ENCODE measurements around the gene TRMT11. TPM values are rescaled to one million over a fixed set of nuclear protein-coding genes. Genes with fewer than 3 reads are reported as not detected.
"Not testable (repeated sequence)": the region's sequence is repeated elsewhere in the genome, so short reads cannot be mapped to it uniquely, and the experiment has no call there.

Gene TRMT11
- total and polyA plus RNA-seq, 4 donors, result 13.9 to 34.3 (median 26.7) TPM

GRCh38 chr6:126020305-126021050 lies 34.1 kb downstream of the TRMT11 start:
- WGBS, 2 donors, result 96 to 98% methylated on average over 5 of the region's 5 CpGs

GRCh38 chr6:126023474-126023873 lies 37.1 kb downstream of the TRMT11 start:
- H3K27me3 ChIP-seq (ENCODE audit: control insufficient read depth in 1 of 2, insufficient read depth in 2 of 2, low read length in 1 of 2); H3K36me3 ChIP-seq (ENCODE audit: control insufficient read depth in 1 of 2, insufficient read depth in 2 of 2, low read length in 1 of 2); H3K9me3 ChIP-seq (ENCODE audit: control insufficient read depth, low read length); ATAC-seq (ENCODE audit: low FRiP score); DNase-seq; H3K4me3 ChIP-seq (ENCODE audit: low read length in 2 of 2); H3K4me1 ChIP-seq (ENCODE audit: control insufficient read depth in 1 of 2, insufficient read depth in 2 of 2, low read length in 2 of 2); intact Hi-C loops (cut with DNase I); H3K27ac ChIP-seq (ENCODE audit: low read depth in 1 of 2, low read length in 2 of 2): not testable (repeated sequence)
- 93 to 95% methylated on average over 3 of the region's 3 CpGs for WGBS, 2 donors

More at GRCh38 chr6:126020305-126021050, 34.1 kb downstream of the TRMT11 start:
- DNase-seq (no peak), ATAC-seq (ENCODE audit: low FRiP score) (no peak)
- Histone ChIP-seq H3K4me1 (ENCODE audit: control insufficient read depth in 1 of 2, insufficient read depth in 2 of 2, low read length in 2 of 2) (no peaks in the 10 kb centered on the region), H3K36me3 (ENCODE audit: control insufficient read depth in 1 of 2, insufficient read depth in 2 of 2, low read length in 1 of 2) (peaks cover 0 to 4% of the 10 kb centered on the region in 2 donors), H3K4me3 (ENCODE audit: low read length in 2 of 2) (no peak overlapping the region), H3K27ac (ENCODE audit: low read depth in 1 of 2, low read length in 2 of 2) (no peak overlapping the region), H3K27me3 (ENCODE audit: control insufficient read depth in 1 of 2, insufficient read depth in 2 of 2, low read length in 1 of 2) (no peaks in the 10 kb centered on the region), H3K9me3 (ENCODE audit: control insufficient read depth, low read length) (no peaks in the 10 kb centered on the region)
- intact Hi-C loops (cut with DNase I), result no loop called here

DNA sequence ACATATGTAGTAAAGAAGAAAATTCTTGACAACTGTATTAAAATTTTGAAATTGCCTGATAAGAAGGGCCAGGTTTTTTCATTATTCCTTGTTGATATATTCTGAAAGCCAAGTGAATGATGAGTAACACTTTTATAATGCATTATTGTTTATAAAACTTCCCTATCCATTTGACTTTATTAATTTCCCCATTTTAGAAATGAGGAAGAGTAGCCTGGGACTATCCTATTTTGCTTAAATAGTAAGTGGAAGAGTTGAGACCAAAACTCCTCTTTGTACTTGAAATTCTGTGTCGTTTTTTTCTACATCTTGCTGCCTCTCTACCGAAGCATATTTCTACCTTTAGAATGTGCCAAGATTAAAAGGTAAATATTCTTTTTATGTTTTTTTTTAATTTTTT lies 39.7 kb downstream of the TRMT11 start:
- Histone ChIP-seq H3K4me3 (ENCODE audit: low read length in 2 of 2) (no peak overlapping the region), H3K27me3 (ENCODE audit: control insufficient read depth in 1 of 2, insufficient read depth in 2 of 2, low read length in 1 of 2) (no peaks in the 10 kb centered on the region), H3K4me1 (ENCODE audit: control insufficient read depth in 1 of 2, insufficient read depth in 2 of 2, low read length in 2 of 2) (no peaks in the 10 kb centered on the region), H3K36me3 (ENCODE audit: control insufficient read depth in 1 of 2, insufficient read depth in 2 of 2, low read length in 1 of 2) (peaks cover 0 to 3% of the 10 kb centered on the region in 2 donors), H3K27ac (ENCODE audit: low read depth in 1 of 2, low read length in 2 of 2) (no peak overlapping the region), H3K9me3 (ENCODE audit: control insufficient read depth, low read length) (no peaks in the 10 kb centered on the region)
- 74 to 75% methylated on average over 2 of the region's 2 CpGs for WGBS, 2 donors
- DNase-seq (no peak), ATAC-seq (ENCODE audit: low FRiP score) (no peak)
- intact Hi-C loops (cut with DNase I), result no loop called here

- Histone ChIP-seq H3K4me3 (ENCODE audit: low read length in 2 of 2) (no peak overlapping the region), H3K9me3 (ENCODE audit: control insufficient read depth, low read length) (no peaks in the 10 kb centered on the region), H3K4me1 (ENCODE audit: control insufficient read depth in 1 of 2, insufficient read depth in 2 of 2, low read length in 2 of 2) (no peaks in the 10 kb centered on the region), H3K27me3 (ENCODE audit: control insufficient read depth in 1 of 2, insufficient read depth in 2 of 2, low read length in 1 of 2) (no peaks in the 10 kb centered on the region), H3K36me3 (ENCODE audit: control insufficient read depth in 1 of 2, insufficient read depth in 2 of 2, low read length in 1 of 2) (peaks cover 0 to 2% of the 10 kb centered on the region in 2 donors), H3K27ac (ENCODE audit: low read depth in 1 of 2, low read length in 2 of 2) (no peak overlapping the region)
- intact Hi-C loops (cut with DNase I), result no loop called here
- DNase-seq, result no peak
- no peak for ATAC-seq (ENCODE audit: low FRiP score)
These were observed 41.3 kb downstream of the TRMT11 start for GRCh38 chr6:126027601-126028000.

- no peak for DNase-seq
- 90% methylated on average over 2 of the region's 2 CpGs for WGBS, 2 donors
- no peaks in the 10 kb centered on the region for H3K27me3 ChIP-seq (ENCODE audit: control insufficient read depth in 1 of 2, insufficient read depth in 2 of 2, low read length in 1 of 2)
- H3K27ac ChIP-seq (ENCODE audit: low read depth in 1 of 2, low read length in 2 of 2), result no peak overlapping the region
- H3K9me3 ChIP-seq (ENCODE audit: control insufficient read depth, low read length), result no peaks in the 10 kb centered on the region
- no peaks in the 10 kb centered on the region for H3K4me1 ChIP-seq (ENCODE audit: control insufficient read depth in 1 of 2, insufficient read depth in 2 of 2, low read length in 2 of 2)
- no peak overlapping the region for H3K4me3 ChIP-seq (ENCODE audit: low read length in 2 of 2)
- no peaks in the 10 kb centered on the region for H3K36me3 ChIP-seq (ENCODE audit: control insufficient read depth in 1 of 2, insufficient read depth in 2 of 2, low read length in 1 of 2)
- intact Hi-C loops (cut with DNase I), result loop anchor here in 1 of 2 donors (10.0 kb wide), 2 partner anchors 155 to 315 kb away; partner anchors contain the start of gene CENPW
- no peak for ATAC-seq (ENCODE audit: low FRiP score)
These were observed 43.7 kb downstream of the TRMT11 start for GRCh38 chr6:126030045-126030444.

GRCh38 chr6:126033696-126034095 lies 47.4 kb downstream of the TRMT11 start:
- no peak overlapping the region for H3K27ac ChIP-seq (ENCODE audit: low read depth in 1 of 2, low read length in 2 of 2)

DNA sequence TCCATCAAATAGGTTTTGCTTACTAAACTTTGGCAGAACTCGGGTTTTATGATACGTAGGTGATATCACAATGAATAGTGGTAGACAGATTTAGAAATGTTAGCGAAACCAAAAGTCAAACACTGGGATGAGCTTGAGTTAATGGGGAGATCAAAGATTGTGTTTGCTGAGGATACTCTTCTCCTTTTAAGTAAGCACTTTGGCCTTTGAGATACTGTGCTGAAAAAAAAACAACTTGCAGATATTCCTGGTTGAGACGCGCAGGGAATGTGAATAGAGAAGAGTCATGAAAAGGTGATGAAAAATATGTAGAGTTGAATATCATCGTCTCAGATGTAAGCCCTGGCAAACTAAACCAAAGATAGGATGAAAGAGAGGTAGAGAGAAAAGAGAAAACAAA lies 48.3 kb downstream of the TRMT11 start:
- intact Hi-C loops (cut with DNase I), result loop anchor here in 1 of 2 donors (5.0 to 10.0 kb wide), 3 partner anchors 78 to 310 kb away; partner anchors contain the start of gene CENPW
- H3K27me3 ChIP-seq (ENCODE audit: control insufficient read depth in 1 of 2, insufficient read depth in 2 of 2, low read length in 1 of 2), result no peaks in the 10 kb centered on the region
- no peak overlapping the region for H3K27ac ChIP-seq (ENCODE audit: low read depth in 1 of 2, low read length in 2 of 2)
- no peak overlapping the region for H3K4me3 ChIP-seq (ENCODE audit: low read length in 2 of 2)
- H3K4me1 ChIP-seq (ENCODE audit: control insufficient read depth in 1 of 2, insufficient read depth in 2 of 2, low read length in 2 of 2), result no peaks in the 10 kb centered on the region
- H3K36me3 ChIP-seq (ENCODE audit: control insufficient read depth in 1 of 2, insufficient read depth in 2 of 2, low read length in 1 of 2), result peaks cover 0 to 2% of the 10 kb centered on the region in 2 donors
- H3K9me3 ChIP-seq (ENCODE audit: control insufficient read depth, low read length), result no peaks in the 10 kb centered on the region
- ATAC-seq (ENCODE audit: low FRiP score) (no peak), DNase-seq (no peak)
- WGBS, 2 donors, result 93 to 95% methylated on average over 6 of the region's 6 CpGs

More at GRCh38 chr6:126033696-126034095, 47.4 kb downstream of the TRMT11 start:
- H3K27me3 ChIP-seq (ENCODE audit: control insufficient read depth in 1 of 2, insufficient read depth in 2 of 2, low read length in 1 of 2), result no peaks in the 10 kb centered on the region
- no peaks in the 10 kb centered on the region for H3K9me3 ChIP-seq (ENCODE audit: control insufficient read depth, low read length)
- peaks cover 0 to 2% of the 10 kb centered on the region in 2 donors for H3K36me3 ChIP-seq (ENCODE audit: control insufficient read depth in 1 of 2, insufficient read depth in 2 of 2, low read length in 1 of 2)
- intact Hi-C loops (cut with DNase I), result loop anchor here in 1 of 2 donors (10.0 kb wide), 2 partner anchors 151 to 311 kb away; partner anchors contain the start of gene CENPW
- DNase-seq (no peak), ATAC-seq (ENCODE audit: low FRiP score) (peak; percentile 89)
- WGBS, 2 donors, result 1 to 2% methylated on average over 3 of the region's 3 CpGs
- no peak overlapping the region for H3K4me3 ChIP-seq (ENCODE audit: low read length in 2 of 2)
- no peaks in the 10 kb centered on the region for H3K4me1 ChIP-seq (ENCODE audit: control insufficient read depth in 1 of 2, insufficient read depth in 2 of 2, low read length in 2 of 2)

- ATAC-seq (ENCODE audit: low FRiP score) (no peak), DNase-seq (no peak)
- Histone ChIP-seq H3K9me3 (ENCODE audit: control insufficient read depth, low read length) (no peaks in the 10 kb centered on the region), H3K4me1 (ENCODE audit: control insufficient read depth in 1 of 2, insufficient read depth in 2 of 2, low read length in 2 of 2) (no peaks in the 10 kb centered on the region), H3K27ac (ENCODE audit: low read depth in 1 of 2, low read length in 2 of 2) (no peak overlapping the region), H3K27me3 (ENCODE audit: control insufficient read depth in 1 of 2, insufficient read depth in 2 of 2, low read length in 1 of 2) (no peaks in the 10 kb centered on the region), H3K36me3 (ENCODE audit: control insufficient read depth in 1 of 2, insufficient read depth in 2 of 2, low read length in 1 of 2) (peaks cover 0 to 2% of the 10 kb centered on the region in 2 donors), H3K4me3 (ENCODE audit: low read length in 2 of 2) (no peak overlapping the region)
- intact Hi-C loops (cut with DNase I), result loop anchor here in 1 of 2 donors (5.0 to 10.0 kb wide), 3 partner anchors 77 to 309 kb away; partner anchors contain the start of gene CENPW
- WGBS, 2 donors, result 91 to 97% methylated on average over 2 of the region's 2 CpGs
These were observed 49.4 kb downstream of the TRMT11 start for GRCh38 chr6:126035764-126036163.

- H3K27ac ChIP-seq (ENCODE audit: low read depth in 1 of 2, low read length in 2 of 2), result no peak overlapping the region
- H3K27me3 ChIP-seq (ENCODE audit: control insufficient read depth in 1 of 2, insufficient read depth in 2 of 2, low read length in 1 of 2), result no peaks in the 10 kb centered on the region
- H3K4me1 ChIP-seq (ENCODE audit: control insufficient read depth in 1 of 2, insufficient read depth in 2 of 2, low read length in 2 of 2), result no peaks in the 10 kb centered on the region
- H3K9me3 ChIP-seq (ENCODE audit: control insufficient read depth, low read length), result no peaks in the 10 kb centered on the region
- peaks cover 0 to 2% of the 10 kb centered on the region in 2 donors for H3K36me3 ChIP-seq (ENCODE audit: control insufficient read depth in 1 of 2, insufficient read depth in 2 of 2, low read length in 1 of 2)
- no peak for DNase-seq
- no peak overlapping the region for H3K4me3 ChIP-seq (ENCODE audit: low read length in 2 of 2)
- intact Hi-C loops (cut with DNase I), result loop anchor here in 1 of 2 donors (5.0 to 10.0 kb wide), 3 partner anchors 74 to 307 kb away; partner anchors contain the start of gene CENPW
- no peak for ATAC-seq (ENCODE audit: low FRiP score)
These were observed 51.9 kb downstream of the TRMT11 start for GRCh38 chr6:126038234-126038633.

All from aorta (tissue), 5 donors.